Activated naive CD4-positive, alpha-beta T cell (primary cell): ENCODE measurements around the gene DYNLT4.
A peak's percentile ranks its signal among the peaks of the same experiment; 100 is the strongest.
"Not testable (repeated sequence)": the region's sequence is repeated elsewhere in the genome, so short reads cannot be mapped to it uniquely, and the experiment has no call there.

ENCODE experiments used
- DNase-seq, 4 experiments: peaks; one replicate each; lab custom pipeline; 2025; lab: John Stamatoyannopoulos, UW

DYNLT4 gene

DNA sequence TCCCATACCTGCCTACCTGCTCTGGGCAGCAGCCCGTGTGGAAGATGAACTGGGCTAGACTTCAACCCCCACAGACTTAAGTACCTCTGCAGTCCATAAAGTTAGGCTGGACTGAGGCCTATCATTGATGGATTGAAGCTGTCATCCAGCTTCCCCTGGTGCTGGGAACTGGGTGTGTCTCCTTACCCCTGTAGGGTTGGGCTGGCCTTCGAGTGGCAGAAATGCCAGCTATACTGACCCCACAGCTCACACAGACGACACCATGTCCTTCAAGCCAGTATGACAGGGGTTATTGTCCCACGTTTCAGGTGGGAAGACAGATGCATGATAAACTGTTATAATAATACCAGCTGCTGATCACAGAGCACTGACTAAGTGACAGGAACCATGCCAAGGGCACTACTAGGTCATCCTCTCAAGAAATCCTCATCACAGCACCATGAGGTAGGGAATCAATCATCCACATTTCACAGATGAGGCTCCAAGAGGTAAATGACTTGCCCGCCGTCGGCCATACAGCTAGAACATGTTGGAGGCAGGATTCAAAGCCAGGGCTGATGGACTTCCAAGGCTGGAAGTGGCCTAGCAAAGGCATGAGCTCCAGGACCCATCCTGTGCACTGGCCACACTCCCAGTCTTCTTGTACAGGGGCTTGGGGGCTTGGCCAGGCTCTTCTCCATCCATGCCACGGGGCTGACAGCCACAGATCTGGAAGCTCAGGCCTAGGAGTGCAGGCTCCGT is 18.9 kb downstream of the DYNLT4 start, which contains the start of gene BEST4:
Gene BEST4 (minus strand): TSS at position 51 of the 741 bp plus-strand sequence. CDS start 465 bp downstream, outside the sequence.
- DNase-seq, result no peak

DNA sequence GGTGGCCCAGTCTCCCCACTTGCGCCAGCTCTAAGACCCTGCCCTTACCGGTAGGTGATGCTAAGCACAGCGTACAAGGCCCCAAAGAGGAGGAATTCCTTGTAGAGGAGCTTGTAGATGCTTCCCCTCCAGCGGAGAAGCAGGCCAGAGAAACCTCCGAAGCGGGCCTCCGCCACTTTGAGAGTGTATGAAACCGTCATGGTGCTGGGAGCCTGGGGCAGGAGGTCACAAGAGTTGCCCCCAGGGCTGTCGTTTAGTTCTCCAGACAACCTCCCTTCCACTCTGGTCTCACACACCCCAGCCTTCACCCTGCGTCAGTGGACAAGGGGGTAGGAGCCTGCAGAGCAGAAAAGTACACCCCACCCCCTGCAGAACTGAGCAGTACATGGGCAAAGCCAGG is 19.6 kb downstream of the DYNLT4 start:
- no peak for DNase-seq

DNA sequence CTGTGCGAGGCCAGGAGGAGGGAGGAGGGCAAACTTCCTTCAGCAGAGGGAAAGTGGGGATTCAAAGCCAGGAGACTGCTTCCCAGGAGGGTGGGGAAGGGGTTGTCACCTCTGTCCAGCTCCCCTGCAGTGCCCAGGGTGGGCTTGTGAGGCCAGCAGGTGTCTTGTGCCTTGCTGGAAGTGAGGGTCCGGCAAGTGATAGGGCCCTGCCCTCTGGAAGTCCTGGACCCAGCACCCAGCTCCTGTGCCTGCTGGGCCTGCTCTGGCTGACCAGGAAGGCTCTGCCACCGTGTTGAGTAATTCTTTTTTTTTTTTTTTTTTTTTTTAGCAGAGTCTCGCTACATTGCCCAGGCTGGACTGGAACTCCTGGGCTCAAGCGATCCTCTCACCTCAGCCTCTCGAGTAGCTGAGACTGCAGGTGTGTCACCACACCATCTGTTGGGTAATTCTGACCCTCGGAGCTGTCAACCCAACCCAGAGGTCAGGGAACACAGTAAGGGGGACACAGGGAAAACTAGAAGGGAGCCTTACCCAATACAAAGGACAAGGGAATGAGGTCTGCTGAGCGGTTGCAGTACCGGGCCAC is 20.2 kb downstream of the DYNLT4 start:
- DNase-seq, result no peak

DNA sequence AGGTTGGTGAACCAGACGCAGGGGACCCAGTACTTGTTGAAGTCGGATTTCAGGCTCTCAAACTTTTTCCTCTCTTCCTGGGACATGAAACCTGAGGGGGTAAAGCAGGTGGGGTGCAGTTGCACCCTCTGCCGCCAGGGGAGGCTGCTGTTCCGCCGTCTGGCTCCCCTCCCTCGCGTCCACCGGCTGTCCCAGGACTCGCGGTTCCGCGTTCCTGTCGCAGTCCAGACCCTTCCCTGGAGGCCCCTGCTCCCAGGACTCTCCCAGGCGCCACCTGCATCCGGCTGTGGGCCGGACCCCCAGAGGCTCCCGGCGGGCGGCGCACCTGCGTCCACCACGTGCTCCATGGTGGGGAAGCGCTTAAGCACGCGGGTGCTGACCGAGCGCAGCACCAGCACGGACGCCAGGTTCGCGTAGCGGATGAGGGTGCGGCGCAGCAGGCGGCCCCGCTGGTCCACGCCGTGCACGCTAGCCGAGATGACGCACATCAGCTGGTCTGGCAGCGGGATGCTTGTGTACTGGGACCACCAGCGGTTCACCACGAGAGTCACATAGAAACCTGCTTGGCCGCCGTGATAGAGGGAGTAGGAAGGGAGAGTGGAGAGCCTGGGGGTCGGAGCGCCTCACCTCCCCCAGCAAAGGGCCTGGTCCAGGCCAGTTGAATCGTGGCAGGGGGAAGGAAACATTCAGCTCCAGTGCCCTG is 20.9 kb downstream of the DYNLT4 start:
- DNase-seq, result peak; percentile 54 to 73 (median 61)

DNA sequence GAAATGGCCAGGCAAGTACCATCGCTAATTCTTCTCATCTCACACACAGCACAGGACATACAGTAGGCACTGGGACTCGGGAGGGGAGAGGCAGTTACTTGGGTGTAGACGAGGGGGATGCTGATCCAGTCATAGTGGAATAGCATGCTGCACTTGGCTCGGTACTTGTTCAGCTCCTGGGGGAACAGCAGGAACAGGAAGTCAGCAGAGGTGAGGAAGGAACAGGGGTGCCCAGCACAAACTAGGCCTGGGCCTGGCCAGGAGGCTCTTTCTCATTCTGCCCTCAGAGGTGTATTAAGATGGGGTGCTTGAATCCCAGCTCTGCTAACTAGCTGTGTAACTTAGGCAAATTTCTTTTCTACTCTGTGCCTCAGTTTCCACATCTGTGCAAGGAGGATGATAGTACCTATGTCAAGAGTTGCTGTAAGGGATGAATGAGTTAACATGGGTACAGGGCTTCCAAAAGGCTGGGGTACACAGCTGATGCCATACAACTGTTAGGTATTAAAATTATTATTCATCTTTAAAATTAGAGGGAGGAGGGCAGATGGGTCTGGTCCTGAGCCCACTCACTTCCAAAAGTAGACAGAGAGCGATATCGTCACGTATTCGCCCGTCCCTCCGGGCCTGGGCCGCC is 21.5 kb downstream of the DYNLT4 start:
- DNase-seq, result no peak

DNA sequence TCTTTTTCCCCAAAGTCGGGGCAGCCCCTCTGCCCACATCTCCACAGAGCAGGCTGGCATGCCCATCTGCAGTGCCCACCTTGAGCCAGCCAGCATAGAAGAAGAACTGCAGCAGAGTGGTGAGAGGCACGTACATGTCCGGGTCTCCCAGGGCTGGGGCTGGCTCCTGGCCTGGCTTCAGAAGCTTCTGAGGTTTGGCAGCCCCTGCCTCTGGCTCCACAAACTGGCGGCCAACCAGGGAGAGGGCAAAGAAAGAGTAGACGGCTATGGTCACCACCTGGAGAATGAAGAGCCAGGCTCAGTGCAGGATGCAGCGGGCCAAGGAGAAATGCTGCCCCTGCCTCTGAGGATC is 22.1 kb downstream of the DYNLT4 start:
- no peak for DNase-seq

DNA sequence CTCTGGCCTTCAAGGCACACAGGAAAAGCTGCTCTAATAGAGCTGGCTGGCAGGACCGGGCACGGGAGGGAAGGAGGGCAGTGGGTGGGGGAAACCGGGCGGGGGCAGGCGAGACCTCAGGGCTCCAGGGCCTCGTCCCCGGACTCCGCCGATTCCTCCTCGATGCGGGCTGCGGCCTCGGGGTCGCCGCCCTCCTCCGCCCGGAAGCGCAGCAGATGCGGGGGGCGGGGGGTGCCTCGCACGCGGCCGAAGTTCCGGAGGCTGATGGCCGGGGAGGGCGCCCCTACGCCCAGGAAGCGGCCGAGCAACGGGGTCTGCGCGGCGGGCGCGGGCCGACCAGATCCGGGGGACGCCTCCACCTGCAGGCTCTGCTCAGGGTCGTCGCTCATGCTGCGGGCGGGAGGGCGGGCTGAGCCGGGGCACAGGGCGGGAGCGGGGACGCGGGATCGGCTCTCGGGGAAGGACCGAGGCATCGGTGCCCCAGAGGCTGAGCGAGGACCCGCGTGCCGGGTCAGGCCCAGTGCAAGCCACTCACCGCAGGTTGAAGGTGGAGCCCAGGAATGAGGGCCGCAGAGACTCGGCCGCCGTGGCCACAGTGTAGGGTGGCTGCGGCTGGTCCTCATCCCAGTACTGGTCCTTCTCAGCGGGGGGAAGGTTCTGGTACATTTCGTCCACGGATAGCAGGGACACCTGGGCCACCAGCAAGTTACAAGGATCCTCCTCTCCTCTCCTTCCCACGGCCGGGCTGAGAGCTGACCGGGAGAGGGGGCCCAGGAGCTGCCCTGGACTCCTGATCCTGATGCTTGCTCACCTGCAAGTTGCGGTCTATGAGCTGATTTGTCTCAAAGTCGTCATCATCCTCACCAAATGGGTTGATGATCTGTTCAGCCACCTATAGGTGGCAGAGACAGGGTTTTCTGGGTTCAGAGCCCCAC is 22.8 kb downstream of the DYNLT4 start:
- DNase-seq, result peak in 1 of 4 experiments; percentile 33

DNA sequence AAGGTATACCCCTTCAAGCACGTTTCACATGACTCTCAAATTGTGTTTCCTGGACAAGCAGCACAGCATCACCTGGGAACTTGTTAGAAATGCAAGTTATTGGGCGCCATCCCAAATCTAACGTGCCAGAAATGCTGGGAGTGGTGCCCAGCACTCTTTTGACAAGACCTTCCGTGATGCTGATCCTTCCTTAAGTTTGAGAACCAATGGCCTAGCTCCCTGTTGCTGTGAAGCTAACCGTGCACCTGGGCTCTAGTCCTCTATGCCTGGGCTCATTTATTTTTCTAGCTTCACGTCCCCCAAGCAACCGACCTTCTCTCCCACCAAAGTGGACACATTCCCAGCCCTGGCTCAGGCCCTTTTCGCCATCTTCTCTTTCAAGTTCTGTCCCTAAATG is 23.5 kb downstream of the DYNLT4 start:
- no peak for DNase-seq

DNA sequence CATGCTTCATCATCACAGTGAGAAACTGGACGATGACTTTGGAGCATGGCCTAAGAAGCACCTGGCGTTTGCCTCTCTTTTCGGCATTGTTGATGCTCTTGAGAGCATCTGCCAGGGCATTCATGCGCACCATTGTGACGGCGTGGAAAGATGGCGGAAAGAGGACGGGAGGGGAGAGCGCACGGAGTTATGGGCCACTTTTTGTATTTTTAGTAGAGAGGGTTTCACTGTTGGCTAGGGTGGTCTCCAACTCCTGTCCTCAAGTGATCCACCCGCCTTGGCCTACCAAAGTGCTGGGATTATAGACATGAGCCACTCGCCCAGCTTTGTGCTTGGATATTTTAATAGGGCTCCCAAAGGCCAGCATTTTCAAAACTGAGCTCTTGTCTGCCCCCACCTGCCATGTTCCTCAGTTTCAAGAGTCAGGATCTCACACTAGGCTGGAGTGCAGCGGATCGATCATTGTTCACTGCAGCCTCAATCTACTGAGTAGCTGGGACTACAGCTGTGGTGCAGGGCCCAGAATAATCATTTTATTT is 26.5 kb downstream of the DYNLT4 start:
- no peak for DNase-seq

DNA sequence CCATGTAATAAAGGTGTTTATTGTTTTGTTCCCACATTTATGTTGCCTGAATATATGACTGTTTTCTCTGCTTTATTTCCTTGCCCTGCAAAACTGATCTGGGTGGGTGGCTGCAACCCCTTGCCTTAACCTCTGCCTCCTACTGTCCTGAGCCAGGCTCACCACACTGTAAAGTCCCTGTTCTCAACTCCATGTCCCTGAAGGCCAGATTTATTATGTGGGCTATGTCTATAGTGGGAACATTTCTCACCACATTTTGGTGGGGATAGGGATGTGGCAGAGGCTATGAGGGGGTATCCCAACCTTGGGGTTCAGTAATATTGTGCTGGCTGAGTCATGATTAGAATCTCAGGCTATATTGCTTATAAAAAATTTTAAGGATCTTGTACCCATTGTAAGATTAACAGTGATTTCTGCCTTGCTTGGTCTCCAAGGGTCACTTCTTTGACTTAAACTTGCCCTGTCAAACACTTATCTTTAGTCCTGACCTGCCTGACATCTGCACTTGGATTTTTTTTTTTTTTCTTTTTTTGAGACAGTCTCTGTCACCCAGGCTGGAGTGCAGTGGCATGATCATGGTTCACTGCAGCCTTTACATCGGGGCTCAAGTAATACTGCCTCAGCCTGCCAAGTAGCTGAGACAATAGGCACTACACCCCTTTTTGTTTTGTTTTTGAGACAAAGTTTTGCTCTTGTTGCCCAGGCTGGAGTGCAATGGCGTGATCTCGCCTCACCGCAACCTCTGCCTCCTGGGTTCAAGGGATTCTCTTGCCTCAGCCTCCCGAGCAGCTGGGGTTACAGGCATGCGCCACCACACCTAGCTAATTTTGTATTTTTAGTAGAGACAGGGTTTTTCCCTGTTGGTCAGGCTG is 28.2 kb downstream of the DYNLT4 start:
- no peak for DNase-seq

DNA sequence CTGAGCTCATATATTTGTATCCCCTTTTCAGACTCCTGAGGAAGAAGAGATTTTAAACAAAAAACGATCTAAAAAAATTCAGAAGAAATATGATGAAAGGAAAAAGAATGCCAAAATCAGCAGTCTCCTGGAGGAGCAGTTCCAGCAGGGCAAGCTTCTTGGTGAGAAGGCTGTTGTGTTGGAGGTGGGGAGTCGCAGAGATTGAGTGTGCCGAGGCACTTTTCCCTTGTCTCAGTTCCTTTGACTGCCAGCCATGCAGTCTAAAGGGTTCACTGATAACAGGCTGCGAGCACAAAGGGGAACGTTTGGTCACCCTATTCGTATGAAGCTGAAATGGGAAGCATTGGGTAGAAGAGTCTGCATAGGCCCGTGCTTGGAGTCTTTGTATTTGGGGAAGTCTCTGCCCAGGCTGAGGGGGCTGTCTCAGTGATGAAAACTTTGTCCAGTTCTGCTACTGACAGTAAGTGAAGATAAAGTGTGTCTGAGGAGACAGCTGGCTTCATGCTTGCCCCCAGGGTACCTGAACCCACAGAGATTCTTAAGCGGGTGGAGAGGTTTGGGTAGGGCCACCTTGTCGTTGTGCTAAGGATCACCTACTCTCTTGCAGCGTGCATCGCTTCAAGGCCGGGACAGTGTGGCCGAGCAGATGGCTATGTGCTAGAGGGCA is 29.0 kb downstream of the DYNLT4 start:
- DNase-seq, result no peak

DNA sequence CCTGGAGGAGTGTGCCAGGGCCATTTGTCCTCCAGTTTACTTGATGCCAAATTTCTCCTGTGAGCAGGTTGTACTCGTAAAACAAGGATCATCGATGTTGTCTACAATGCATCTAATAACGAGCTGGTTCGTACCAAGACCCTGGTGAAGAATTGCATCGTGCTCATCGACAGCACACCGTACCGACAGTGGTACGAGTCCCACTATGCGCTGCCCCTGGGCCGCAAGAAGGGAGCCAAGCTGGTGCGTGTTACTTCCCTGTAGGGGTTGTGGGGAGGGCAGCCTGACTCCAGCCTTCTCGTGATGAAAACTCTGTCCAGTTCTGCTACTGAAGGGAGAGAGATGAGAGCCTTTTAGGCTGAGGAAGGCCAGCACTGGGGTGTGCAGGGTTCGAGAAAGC is 29.6 kb downstream of the DYNLT4 start:
- no peak for DNase-seq

DNA sequence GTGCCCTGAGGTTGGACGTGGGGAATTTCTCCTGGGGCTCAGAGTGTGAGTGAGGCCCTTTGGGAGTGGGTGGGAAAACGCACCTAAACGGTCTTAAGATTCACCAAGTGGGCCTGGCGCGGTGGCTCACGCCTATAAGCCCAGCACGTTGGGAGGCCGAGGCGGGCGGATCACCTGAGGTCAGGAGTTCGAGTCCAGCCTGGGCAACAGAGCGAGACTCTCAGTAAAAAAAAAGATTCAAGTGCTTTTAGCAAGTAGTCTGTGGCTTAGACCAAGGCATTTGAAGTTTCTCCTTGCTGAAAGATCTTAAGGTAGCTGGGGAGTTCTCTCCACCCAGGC is 30.5 kb downstream of the DYNLT4 start:
- no peak for DNase-seq

DNA sequence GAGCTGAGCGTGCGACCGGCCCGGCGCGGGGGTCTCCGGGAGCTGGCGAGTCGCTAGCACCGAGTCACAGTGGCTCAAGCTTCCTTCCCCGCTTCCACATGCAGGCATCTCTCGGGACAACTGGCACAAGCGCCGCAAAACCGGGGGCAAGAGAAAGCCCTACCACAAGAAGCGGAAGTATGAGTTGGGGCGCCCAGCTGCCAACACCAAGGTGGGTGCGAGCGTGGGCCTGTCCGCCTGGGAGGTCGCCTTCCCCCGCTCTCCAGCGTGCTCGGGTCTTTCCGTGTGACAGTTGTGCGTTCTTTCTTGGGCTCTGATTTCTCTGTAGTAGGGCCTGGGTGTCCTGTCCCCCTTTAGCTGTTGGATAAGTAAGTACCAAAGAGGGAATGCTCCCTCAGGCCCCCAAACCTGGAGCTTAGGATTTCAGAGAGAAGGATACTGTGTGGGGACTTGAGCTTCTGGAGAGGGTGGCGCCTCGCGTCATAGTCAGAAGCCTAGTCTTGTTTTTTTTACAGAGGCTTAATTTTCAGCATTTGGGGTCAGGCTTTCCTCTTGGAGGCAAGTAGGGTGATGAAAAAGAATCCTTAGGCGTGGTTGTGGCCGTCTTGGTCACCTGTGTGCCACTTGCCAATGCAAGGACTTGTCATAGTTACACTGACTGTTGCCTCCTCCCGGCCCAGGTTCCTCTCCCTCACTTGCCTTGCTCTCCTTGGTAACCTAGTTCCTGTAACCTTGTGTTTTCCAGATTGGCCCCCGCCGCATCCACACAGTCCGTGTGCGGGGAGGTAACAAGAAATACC is 31.0 kb downstream of the DYNLT4 start:
- DNase-seq, result peak in 1 of 4 experiments; percentile 32

DNA sequence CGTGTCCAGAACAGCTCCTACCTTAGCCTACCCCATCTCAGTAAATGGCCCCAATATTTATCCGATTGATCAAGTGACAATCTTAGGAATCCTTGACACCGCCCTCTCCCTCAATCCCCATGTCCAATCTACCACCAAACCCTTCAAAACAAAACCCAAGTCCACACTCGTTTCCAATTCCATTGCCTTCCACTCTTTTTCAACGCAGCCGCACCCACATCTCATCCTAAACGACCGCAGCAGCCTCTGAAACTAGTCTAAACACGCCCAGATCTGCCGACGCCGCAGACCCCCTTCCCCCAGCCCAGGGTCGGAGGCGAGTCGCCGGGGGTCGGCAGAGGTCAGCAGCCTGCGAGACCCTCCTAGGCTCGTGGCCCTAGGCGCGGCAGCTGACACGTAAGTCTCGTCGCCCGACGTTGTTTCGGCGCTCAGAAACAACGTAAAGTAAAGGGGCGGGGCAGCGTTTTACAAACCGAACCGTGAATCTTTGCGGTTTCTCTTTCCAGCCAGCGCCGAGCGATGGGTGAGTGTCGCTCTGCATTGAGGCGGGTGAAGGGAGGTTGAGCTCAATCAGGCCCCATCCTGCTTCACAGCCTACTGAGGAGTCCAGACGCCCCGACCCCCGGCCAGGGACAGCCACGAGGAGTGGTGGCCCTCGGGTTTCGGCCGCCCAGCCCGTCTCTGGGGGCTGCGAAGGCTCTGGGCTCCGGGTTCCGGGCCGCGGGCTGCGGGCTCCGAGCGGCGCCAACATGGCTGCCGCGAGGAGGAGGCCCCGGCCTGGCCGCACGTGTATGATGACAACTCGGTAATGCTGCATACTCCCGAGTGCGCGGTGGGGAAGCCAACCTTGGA is 31.8 kb downstream of the DYNLT4 start, which contains the start of gene RPS8:
Gene RPS8 (plus strand): TSS at position 463 of the 852 bp plus-strand sequence. CDS start 57 bp downstream, at position 520.
- DNase-seq, result peak; percentile 72 to 86 (median 80)

DNA sequence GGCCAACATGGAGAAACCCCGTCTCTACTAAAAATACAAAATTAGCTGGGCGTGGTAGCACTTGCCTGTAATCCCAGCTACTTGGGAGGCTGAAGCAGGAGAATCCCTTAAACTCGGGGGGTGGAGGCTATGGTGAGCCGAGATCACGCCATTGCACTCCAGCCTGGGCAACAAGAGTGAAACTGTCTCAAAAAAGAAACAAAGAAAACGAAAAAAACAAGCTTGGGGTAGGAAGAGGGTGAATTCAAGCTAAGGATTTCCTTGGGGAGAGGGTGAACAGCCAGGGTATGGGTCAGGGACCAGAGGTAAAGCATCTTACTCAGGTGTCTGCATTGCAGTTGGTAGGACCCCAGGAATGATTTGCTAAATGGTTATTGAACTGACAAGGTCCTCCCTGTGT is 40.7 kb downstream of the DYNLT4 start:
- DNase-seq, result not testable (repeated sequence)

DNA sequence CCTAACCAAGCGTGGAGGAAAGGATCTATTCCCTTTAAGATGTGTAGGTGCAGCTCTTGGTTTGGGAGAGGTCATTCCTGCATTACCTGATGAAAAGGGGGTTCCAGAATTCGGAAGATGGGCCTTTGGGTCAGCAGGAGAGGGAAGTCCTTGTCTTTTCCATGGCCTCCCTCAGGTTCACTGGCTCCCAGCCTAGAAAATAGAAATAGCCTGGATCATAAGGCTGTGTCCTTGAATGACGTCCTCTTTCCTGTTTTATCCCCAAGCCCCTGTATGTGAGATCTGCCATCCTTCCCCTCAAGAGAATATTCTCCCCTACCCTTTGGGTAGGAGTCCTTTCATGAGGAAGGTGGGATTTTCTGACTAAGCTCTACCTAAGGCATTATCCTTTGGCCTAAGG is 46.3 kb downstream of the DYNLT4 start:
- DNase-seq, result no peak

DNA sequence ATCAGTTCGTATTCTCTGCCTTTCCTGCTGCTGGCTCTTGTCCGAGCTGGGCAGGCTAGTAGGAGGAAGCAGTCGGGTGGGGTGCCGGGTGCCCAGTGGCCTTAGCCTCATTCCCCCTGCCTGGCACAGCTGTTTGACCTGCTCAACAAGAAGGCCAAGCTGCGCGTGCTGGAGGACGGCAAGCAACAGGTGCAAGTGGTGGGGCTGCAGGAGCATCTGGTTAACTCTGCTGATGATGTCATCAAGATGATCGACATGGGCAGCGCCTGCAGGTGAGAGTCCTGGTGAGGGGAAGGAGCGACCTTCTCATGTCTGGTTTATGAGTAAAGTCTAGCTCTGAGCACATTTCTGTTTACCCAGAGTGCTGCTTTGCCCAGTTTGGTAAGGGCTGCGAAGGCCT is 48.1 kb downstream of the DYNLT4 start:
- DNase-seq, result no peak
